Uterus (tissue), 2 donors: ENCODE data around the gene VAT1.

Source experiments
- CTCF ChIP-seq, 4 experiments: fragments of 200-600 bp in 2 of 4; fragments of 450-650 bp in 2 of 4; sonication (generic) in 2 of 4; IDR thresholded peaks; one replicate each; pipeline ENCODE4 v1.5.1; 2016 to 2019; ENCODE audit warnings: antibody characterized with exemption in 4 of 4, mild to moderate bottlenecking in 2 of 4, moderate library complexity in 1 of 4
- POLR2A ChIP-seq, 2 donors: fragments of 450-650 bp; IDR thresholded peaks; one replicate each; pipeline ENCODE4 v1.6.1; 2016; ENCODE audit warnings: antibody characterized with exemption in 2 of 2, mild to moderate bottlenecking in 1 of 2, moderate library complexity in 1 of 2

GRCh38 chr17:43039646-43040045 is 17.5 kb upstream of the VAT1 start:
- TF ChIP-seq CTCF (IDR thresholded peaks at IDR 0.05) (no peak), POLR2A (IDR thresholded peaks at IDR 0.05) (no peak)
